CD4-positive, alpha-beta T cell treated with Interleukin-17A for 4 hours (primary cell): ENCODE measurements around the gene TTC31.
"Not testable (repeated sequence)": the region's sequence is repeated elsewhere in the genome, so short reads cannot be mapped to it uniquely, and the experiment has no call there.

Experiments
- DNase-seq: peaks from one replicate; pipeline ENCODE4 v3.0.0-alpha.2; 2020; ENCODE audit warnings: mixed read lengths

The TTC31 gene

DNA sequence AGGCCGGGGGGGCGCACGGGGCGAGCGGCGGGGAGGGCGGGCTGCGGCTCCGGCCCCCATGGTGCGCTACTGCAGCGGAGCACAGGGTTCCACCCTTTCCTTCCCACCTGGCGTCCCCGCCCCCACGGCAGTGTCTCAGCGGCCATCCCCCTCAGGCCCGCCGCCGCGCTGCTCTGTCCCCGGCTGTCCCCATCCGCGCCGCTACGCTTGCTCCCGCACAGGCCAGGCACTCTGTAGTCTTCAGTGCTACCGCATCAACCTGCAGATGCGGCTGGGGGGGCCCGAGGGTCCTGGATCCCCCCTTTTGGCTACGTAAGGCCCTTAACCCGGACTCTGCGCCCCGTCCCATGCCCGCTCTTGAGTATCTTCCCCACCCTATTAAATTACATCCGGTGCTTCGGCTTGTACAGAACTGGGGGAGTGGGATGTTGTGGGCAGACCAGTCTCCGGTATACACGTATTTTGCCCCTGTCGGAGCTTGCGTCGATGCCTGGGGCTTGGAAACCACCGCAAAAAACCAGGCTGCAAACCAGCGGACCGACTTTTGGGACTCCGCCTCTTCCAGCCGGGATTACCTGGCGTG lies 25.2 kb upstream of the TTC31 start:
- peak; percentile 89 for DNase-seq

DNA sequence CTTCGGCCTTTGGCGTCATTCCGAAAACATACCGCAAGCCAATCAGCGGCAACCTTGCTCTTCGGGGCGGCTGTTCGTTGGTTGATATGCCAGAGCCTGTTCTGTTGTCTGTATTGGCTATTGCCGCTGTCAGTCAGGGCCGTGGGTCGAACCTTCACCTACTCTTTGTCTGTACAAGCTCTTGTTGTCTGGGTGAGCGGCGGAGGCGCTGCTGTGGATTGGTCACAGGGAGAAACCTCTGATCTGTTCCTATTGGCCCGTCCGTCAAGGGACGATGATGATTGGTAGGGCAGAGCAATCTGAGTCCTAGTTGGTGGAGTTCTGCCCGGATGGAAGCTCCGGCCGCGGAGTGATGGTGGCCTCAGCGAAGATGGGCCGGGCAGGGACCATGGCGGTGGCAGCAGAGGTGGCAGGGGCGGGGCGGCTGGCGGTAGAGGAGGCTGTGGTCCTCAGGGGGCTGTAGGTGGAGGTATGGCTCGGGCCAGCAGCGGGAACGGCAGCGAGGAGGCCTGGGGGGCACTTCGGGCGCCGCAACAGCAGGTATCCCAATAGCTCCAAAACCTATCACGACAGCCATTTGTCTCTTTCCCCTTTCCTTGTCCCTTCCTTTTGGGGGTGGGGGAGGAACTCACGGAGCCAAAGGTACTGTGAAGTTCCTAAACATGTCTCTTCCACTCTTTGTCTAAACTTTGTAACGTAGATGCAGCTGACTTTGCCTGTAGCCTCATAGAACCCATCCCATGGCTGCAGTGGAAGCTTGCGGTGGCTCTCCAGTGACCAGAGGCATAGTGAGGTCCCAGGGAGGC lies 24.5 kb upstream of the TTC31 start, which contains the start of gene WBP1:
WBP1 (plus strand) TSS at position 307 of the 806 bp plus-strand sequence; CDS start at position 472, 165 bp downstream.
- DNase-seq = peak; percentile 98

DNA sequence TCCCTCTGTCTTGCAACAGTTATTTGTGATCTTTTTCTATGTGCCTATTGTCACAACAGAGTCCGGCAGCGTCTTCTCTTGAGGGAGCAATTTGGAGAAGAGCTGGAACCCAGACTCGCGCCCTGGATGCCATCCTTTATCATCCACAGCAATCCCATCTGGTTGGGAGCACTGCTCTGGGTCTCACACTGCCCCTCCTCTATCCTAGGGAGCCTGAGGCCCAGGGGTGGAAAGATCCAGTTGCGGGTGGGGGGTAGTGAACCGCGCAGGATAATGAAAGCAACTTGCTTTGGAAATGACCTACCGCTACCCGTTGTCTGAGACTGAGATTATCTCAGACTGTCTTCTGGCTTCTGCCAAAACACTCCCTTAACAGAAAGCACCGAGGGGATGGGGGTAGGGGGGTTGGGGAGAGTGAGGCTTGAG lies 23.9 kb upstream of the TTC31 start:
- DNase-seq = no peak

DNA sequence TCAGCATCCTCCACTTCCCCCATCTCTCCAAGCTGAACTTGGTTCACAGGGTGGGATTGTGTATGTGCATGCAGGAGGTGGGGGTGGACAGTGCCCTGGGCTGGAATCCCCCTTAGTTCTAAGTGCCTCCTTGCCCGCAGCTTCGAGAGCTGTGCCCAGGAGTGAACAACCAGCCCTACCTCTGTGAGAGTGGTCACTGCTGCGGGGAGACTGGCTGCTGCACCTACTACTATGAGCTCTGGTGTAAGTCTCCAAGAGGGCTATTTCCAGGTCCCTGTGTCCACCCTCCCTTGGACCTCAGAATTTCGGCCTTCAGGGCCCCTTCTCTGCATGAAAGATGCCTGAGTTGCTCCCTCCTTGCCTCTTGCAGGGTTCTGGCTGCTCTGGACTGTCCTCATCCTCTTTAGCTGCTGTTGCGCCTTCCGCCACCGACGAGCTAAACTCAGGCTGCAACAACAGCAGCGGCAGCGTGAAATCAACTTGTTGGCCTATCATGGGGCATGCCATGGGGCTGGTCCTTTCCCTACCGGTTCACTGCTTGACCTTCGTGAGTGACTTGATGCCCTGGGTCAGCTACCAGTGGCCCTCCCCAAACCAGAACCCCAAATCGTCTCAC lies 23.3 kb upstream of the TTC31 start:
- not testable (repeated sequence) for DNase-seq

DNA sequence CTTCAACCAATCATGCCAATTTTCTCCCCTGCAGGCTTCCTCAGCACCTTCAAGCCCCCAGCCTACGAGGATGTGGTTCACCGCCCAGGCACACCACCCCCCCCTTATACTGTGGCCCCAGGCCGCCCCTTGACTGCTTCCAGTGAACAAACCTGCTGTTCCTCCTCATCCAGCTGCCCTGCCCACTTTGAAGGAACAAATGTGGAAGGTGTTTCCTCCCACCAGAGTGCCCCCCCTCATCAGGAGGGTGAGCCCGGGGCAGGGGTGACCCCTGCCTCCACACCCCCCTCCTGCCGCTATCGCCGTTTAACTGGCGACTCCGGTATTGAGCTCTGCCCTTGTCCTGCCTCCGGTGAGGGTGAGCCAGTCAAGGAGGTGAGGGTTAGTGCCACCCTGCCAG lies 22.7 kb upstream of the TTC31 start:
- DNase-seq = not testable (repeated sequence)

DNA sequence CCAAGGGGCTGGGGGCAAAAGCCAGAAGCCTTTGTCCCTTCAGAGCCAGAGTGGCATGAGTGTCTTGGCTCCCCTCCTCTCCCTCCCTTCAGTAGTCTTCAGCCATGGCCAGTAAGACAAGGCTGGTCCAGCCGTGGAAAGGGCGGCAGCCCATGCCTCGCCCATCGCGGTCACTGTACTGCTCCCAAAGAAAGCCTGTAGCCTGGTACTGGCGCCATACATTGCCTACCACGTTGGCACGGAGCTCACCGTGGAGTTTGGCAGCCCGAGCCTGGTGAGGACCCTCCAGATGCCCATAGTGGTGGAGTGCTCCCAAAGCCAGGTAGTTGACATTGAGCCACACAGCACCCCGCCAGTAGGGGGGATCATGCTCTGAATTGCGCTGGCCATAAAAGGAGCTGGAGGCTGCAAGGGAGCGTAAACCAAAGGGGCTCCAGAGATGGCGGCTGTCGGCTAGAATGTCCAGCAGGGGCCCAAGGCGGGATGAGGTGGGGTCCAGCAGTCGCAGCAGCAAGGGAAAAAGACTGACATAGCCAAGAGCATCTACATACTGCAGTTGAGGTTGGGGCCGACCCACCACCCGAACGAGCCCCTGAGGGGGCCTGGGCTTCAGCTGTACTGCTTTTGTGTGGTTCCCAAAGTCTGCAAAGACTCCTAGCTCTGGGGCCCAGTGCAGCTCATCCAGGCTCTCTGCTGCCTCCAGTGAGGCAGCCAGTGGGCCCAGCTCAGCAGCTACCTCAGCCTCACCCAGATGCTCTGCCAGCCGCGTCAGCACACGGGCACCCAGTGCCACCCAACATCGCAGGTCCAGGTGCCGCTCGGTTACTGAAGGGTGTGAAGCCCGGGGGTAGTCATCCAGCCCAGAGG lies 21.5 kb upstream of the TTC31 start:
- no peak for DNase-seq

DNA sequence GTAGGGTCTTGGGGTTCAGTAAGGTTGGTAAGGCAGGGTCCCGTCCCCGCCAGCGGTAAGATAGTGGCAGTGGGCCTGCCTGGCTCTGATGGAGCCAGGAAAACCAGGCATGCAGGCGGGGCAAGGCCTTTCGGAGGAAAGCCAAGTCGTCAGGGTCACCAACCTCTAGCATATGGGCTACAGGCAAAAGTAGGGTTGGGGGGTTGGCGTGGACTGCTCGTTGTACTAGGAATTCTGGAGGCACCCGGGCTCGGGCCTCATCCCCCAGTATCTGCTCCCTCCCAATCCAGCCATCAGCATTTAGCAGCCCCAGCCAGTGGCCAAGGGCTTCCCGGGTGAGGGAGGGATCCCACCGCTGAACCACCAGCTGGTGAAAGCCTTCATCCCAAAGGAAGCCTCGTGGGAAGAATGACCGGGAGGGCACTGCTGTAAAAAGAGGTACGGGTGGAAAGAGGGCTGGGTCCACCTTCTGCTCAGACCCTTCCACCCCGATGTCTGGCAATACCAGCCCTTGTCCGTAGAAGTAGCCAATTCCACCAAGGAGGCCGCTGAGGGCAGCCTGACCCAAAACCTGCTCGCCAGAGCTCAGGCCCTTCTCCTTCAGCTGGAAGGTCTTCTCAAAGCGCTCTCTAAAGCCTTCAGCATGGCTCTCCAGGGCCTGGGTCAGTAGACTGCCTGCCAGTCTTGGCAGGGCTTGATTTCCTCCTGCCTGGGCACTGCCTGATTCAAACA lies 20.7 kb upstream of the TTC31 start:
- no peak for DNase-seq

DNA sequence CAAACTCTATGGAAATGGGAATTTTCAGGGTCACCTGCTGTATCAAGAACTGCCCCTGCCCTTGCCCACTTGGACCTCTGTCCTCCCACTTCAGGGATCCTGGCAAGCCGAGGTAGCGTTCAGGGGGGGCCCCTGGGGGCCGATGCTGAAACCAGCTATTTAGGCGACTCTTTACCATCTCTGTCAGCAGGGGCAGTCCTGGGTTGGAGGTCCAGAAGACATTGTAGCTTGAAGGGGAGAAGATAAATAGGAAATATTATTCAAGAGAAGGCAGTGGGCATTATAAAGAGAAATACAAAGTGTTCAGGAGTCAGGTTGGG lies 20.1 kb upstream of the TTC31 start:
- no peak for DNase-seq

DNA sequence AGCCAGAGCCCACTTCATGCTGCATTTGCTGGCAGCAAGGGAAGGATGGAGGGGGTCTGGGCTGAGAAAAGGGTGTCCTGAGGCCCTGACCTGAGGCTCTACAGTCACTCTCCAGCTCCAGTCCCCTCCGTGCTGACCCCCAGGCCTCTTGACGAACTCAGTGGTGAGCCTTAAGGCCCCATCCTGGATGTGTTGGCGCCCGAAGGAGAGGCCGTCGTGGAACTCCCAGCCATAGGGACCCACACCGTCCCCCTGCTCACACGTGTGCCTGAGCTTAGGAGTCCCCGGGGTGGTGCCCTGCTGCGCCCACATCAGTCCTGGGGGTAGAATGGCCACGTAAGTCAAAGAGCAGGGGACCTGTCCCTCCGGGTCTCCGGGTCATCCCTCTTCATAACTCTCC lies 18.5 kb upstream of the TTC31 start:
- DNase-seq = no peak

DNA sequence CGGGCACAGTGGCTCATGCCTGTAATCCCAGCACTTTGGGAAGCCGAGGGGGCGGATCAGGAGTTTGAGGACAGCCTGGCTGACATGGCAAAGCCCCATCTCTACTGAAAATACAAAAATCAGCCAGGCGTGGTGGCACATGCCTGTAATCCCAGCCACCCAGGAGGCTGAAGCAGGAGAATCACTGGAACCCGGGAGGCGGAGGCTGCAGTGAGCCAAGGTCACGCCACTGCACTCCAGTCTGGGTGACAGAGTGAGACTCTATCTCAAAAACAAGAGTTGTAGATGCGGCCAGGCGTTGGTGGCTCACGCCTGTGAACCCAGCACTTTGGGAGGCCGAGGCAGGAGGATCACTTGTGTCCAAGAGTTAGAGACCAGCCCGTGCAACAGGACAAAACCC lies 12.1 kb upstream of the TTC31 start:
- not testable (repeated sequence) for DNase-seq

DNA sequence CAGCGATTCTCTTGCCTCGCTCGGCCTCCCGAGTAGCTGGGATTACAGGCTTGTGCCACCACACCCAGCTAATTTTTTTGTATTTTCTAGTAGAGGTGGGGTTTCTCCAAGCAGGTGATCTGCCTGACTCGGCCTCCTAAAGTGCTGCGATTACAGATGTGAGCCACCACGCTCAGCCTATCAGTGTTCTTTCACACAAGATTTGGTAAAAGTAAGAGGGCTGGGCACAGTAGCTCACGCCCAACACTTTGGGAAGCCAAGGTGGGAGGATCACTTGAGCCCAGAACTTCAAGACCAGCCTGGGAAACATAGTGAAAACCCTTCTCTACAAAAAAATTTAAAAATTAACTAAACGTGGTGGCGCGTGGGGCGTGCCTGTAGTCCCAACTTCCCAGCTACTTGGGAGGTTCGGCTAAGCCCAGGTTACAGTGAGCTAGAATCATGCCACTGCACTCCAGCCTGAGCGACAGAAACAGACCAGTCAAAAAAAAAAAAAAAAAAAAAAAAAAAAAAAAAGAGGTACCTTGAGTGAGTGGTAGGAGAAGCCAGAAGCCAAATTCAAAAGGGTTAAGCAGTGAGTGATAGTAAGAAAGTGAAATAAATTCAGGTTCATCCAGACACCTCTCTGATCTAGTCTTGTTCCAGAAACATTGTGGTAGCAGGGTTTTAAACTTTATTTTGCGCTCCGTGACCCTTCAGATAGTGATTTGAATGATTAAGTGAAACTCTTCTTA lies 11.4 kb upstream of the TTC31 start:
- DNase-seq = no peak

DNA sequence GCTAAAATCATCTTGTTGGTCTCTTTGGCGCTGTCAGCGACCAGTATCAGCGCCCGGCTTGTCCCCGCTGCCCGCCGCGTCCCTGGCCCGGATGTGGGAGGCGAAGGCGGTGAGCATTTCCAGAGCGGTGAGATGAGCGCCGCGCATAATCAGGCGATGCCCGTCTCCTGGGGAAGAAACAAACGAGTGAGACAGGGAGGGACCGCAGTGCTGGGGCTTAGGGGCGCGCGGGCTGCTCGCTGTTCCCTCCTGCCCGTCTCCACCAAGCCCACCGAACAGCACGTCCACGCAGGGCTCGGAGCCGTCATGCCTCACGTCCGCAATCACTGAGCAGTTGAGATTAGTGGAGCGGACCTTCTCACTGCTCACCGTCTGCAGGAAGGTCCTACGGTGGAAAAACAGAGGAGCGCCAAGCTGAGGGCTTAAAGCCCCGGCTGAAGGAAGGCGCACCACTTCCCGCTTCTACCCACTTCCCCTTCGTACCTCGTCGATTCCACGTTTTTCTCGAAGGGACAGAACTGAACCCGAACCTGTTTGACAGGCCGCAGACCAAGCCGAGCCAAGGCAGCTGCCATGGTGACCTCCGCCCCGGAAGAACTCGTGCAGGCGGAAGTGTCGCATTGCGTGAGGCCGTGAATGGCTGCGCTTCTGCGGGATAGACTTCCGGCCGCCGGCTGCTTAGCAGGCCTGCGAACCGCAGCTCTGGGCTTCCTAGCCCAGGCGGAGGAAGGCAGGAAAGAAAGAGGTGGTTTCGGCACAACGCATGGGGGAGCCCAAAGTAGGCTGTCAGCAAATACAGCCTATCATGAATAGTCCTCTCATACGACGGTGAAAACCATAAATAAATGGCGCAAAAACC lies 10.6 kb upstream of the TTC31 start, which contains the start of gene MRPL53:
MRPL53 (minus strand) TSS at position 595 of the 859 bp plus-strand sequence; CDS start at position 575, 20 bp downstream.
- DNase-seq = peak; percentile 97

DNA sequence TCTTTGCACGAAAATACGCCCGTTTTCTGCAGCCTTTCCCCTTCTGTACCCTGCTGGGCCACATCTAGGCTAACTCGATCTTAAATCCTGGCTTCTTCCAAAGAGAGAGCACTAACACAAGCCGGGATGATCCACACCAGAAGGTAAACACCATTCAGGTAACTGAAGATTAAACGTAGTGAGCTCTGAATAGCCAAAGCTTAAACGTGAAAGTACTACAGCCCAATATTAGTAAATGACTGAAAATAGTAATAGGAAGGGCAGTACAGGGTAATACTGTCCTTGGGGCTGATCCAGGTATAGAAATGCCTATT lies 10.0 kb upstream of the TTC31 start:
- DNase-seq = no peak

DNA sequence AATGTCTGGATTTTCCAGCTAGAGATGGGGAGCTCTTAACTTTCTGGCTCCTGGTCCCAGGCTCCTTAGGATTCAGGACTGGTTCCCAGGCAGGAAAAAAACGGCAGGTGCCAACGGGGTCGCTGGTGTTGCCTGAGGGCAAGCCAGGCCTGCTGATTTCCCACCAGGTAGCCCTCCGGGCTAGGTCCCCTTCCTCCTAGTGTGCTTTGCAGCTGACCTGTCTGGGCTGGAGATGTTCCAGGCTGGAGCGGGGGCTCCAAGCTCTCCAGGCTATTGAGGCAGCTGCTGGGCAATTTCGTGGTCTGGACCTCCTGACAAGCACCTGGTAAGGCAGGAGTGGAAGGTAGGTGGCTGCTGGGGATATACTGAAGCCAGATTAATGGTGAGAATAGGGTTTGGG lies 8.4 kb upstream of the TTC31 start:
- no peak for DNase-seq

DNA sequence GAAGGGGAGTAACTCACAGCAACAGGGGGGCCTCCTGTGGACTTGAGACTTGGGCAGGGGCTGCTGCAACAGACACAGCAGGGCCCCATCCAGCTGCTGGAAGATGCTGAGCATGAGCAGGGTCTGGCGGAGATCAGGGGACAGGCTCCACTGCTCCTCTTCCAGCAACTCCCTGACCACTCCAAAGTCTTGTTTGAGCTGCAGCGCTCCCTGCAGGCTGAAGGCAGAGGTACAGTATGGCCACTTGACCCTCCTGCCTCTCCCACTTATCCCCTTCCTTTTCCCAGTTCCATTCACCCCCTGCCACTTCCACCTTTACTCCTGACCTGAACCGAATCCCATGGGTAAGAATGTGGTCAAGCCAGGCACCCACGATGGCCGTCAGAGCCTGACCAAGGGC lies 8.0 kb upstream of the TTC31 start:
- no peak for DNase-seq

DNA sequence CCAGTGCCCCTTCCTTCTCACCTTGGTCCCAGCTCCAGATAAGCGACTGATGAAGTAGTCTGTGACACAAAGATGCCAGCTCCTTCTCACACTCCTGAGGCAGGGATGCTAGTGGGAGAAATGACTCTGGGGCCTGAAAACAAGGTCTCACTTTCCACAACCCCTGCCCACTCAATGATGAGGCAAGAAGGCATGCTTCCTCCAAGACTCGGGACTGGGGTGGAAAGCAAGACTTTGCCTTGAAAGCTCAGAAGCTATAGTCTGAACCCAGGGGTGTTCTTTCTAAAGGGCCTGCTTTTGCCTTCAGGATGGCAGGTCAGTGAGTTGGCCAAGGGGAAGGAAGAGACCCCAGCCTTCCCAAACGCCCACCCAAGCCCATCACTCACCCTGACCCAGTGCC lies 1.4 kb upstream of the TTC31 start:
- DNase-seq = no peak

DNA sequence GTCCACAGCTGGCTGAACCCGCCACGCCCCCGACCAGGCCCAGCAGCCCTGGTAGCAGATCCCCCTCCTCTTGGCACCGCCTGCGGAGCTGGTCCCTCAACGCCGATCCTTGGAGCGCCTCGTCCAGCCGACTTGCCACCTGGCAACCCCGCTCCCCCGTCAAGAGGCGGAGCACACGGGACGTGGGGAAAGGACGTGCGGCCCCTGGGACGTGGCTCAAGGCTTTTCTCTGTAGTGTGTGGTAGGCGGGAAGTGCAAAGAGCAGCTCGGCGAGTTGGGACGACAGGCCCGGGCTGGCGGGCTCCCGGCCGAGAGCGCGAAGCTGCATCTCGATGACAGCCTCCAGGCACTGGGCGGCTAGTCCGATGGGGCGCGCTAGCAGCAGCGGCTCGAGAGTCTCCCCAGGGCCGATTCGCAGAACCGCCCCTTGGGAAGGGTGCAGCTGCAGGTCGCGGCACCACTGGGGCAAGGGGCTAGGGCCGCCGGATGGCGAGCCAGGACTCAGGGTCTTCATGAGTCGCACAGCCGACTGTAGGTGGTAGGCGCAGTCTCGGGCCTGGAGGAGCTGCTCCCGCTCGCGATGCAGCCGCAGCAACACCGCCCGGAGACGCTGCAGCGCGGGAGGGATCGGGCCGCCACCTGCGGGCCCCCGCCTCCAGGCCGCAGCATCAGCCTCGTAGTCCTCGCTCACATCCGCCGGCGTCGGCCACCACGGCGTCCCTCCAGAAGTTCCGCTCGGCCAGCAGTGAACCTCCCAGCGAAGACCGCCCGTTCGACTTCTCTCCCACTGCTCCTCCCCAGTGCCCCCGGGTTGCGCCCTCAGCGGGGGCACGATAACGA lies 700 bp upstream of the TTC31 start:
- peak; percentile 60 for DNase-seq

DNA sequence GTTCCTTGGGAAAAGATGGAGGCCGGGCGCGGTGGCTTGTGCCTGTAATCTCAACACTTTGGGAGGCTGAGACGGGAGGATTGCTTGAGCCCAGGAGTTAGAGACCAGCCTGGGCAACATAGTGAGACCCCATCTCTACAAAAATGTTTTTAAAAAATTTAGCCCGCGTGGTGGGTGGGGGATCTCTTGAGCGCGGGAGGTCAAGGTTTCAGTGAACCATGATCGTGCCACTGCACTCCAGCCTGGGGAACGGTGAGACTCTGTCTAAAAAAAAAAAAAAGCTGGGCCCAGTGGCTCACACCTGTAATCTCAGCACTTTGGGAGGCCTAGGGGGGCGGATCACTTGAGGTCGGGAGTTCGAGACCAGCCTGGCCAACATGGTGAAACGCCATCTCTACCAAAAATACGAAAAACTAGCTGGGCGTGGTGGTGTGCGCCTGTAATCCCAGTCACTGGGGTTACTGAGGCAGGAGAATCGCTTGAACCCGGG lies 839 bp downstream of the TTC31 start:
- not testable (repeated sequence) for DNase-seq

DNA sequence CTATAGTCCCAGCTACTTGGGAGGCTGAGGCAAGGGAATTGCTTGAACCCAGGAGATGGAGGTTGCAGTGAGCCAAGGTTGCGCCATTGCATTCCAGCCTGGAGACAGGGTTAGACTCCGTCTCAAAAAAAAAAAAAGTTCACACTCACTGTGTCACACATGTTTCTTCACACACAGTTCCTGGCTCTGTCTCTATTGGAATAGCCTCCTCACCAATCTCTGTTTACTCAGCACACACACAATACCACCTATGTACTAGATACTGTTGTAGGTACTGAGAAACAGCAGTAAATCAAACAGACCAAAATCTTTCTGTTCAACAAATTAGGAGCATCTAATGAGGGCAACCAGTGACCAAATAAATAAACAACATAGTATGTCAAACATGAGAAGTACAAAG lies 3.3 kb downstream of the TTC31 start:
- no peak for DNase-seq
